ENCODE data around the gene NEK2.

Gene NEK2

GRCh38 chr1:211660718-211661222 is 14.7 kb downstream of the NEK2 start:
- Histone ChIP-seq H3K27me3 (ENCODE audit: control insufficient read depth, insufficient read depth, low read length) (no peaks in the 10 kb centered on the region), H3K9ac (ENCODE audit: low read length) (no peak overlapping the region), H3K4me1 (ENCODE audit: control insufficient read depth, insufficient read depth, low read length) (peaks cover 4% of the 10 kb centered on the region), H3K36me3 (ENCODE audit: control insufficient read depth, insufficient read depth, low read length) (no peaks in the 10 kb centered on the region), H3K4me3 (ENCODE audit: low read length) (no peak overlapping the region), H3K9me3 (ENCODE audit: control insufficient read depth, low read length) (no peaks in the 10 kb centered on the region)

- H3K9ac ChIP-seq (ENCODE audit: low read length): no peak overlapping the region
- no peak overlapping the region for H3K4me3 ChIP-seq (ENCODE audit: low read length)
- peaks cover 9% of the 10 kb centered on the region for H3K4me1 ChIP-seq (ENCODE audit: control insufficient read depth, insufficient read depth, low read length)
- H3K36me3 ChIP-seq (ENCODE audit: control insufficient read depth, insufficient read depth, low read length): no peaks in the 10 kb centered on the region
- H3K27me3 ChIP-seq (ENCODE audit: control insufficient read depth, insufficient read depth, low read length): no peaks in the 10 kb centered on the region
- no peaks in the 10 kb centered on the region for H3K9me3 ChIP-seq (ENCODE audit: control insufficient read depth, low read length)
These were observed 18.7 kb downstream of the NEK2 start for GRCh38 chr1:211656728-211657127.

- peaks cover 9% of the 10 kb centered on the region for H3K4me1 ChIP-seq (ENCODE audit: control insufficient read depth, insufficient read depth, low read length)
- H3K27me3 ChIP-seq (ENCODE audit: control insufficient read depth, insufficient read depth, low read length): no peaks in the 10 kb centered on the region
- no peaks in the 10 kb centered on the region for H3K36me3 ChIP-seq (ENCODE audit: control insufficient read depth, insufficient read depth, low read length)
- H3K9ac ChIP-seq (ENCODE audit: low read length): no peak overlapping the region
- H3K4me3 ChIP-seq (ENCODE audit: low read length): no peak overlapping the region
- H3K9me3 ChIP-seq (ENCODE audit: control insufficient read depth, low read length): no peaks in the 10 kb centered on the region
These were observed 20.3 kb downstream of the NEK2 start for GRCh38 chr1:211654838-211655787.

GRCh38 chr1:211653959-211654496 is 21.4 kb downstream of the NEK2 start:
- Histone ChIP-seq H3K4me1 (ENCODE audit: control insufficient read depth, insufficient read depth, low read length) (peaks cover 15% of the 10 kb centered on the region), H3K9ac (ENCODE audit: low read length) (no peak overlapping the region), H3K4me3 (ENCODE audit: low read length) (no peak overlapping the region), H3K27me3 (ENCODE audit: control insufficient read depth, insufficient read depth, low read length) (no peaks in the 10 kb centered on the region), H3K36me3 (ENCODE audit: control insufficient read depth, insufficient read depth, low read length) (no peaks in the 10 kb centered on the region), H3K9me3 (ENCODE audit: control insufficient read depth, low read length) (no peaks in the 10 kb centered on the region)

- Histone ChIP-seq H3K4me1 (ENCODE audit: control insufficient read depth, insufficient read depth, low read length) (peaks cover 22% of the 10 kb centered on the region), H3K27me3 (ENCODE audit: control insufficient read depth, insufficient read depth, low read length) (no peaks in the 10 kb centered on the region), H3K9me3 (ENCODE audit: control insufficient read depth, low read length) (no peaks in the 10 kb centered on the region), H3K9ac (ENCODE audit: low read length) (no peak overlapping the region), H3K4me3 (ENCODE audit: low read length) (no peak overlapping the region), H3K36me3 (ENCODE audit: control insufficient read depth, insufficient read depth, low read length) (no peaks in the 10 kb centered on the region)
These were observed 22.1 kb downstream of the NEK2 start for GRCh38 chr1:211653293-211653692.

GRCh38 chr1:211652371-211652770 is 23.1 kb downstream of the NEK2 start:
- Histone ChIP-seq H3K27me3 (ENCODE audit: control insufficient read depth, insufficient read depth, low read length) (no peaks in the 10 kb centered on the region), H3K36me3 (ENCODE audit: control insufficient read depth, insufficient read depth, low read length) (no peaks in the 10 kb centered on the region), H3K9me3 (ENCODE audit: control insufficient read depth, low read length) (no peaks in the 10 kb centered on the region), H3K9ac (ENCODE audit: low read length) (no peak overlapping the region), H3K4me1 (ENCODE audit: control insufficient read depth, insufficient read depth, low read length) (peaks cover 30% of the 10 kb centered on the region), H3K4me3 (ENCODE audit: low read length) (no peak overlapping the region)

GRCh38 chr1:211650904-211651303 is 24.5 kb downstream of the NEK2 start:
- no peaks in the 10 kb centered on the region for H3K9me3 ChIP-seq (ENCODE audit: control insufficient read depth, low read length)
- H3K9ac ChIP-seq (ENCODE audit: low read length): no peak overlapping the region
- no peak overlapping the region for H3K4me3 ChIP-seq (ENCODE audit: low read length)
- H3K4me1 ChIP-seq (ENCODE audit: control insufficient read depth, insufficient read depth, low read length): peaks cover 30% of the 10 kb centered on the region
- H3K27me3 ChIP-seq (ENCODE audit: control insufficient read depth, insufficient read depth, low read length): no peaks in the 10 kb centered on the region
- no peaks in the 10 kb centered on the region for H3K36me3 ChIP-seq (ENCODE audit: control insufficient read depth, insufficient read depth, low read length)

GRCh38 chr1:211648980-211649934 is 26.2 kb downstream of the NEK2 start:
- no peaks in the 10 kb centered on the region for H3K36me3 ChIP-seq (ENCODE audit: control insufficient read depth, insufficient read depth, low read length)
- H3K27me3 ChIP-seq (ENCODE audit: control insufficient read depth, insufficient read depth, low read length): no peaks in the 10 kb centered on the region
- no peak overlapping the region for H3K4me3 ChIP-seq (ENCODE audit: low read length)
- no peak overlapping the region for H3K9ac ChIP-seq (ENCODE audit: low read length)
- H3K9me3 ChIP-seq (ENCODE audit: control insufficient read depth, low read length): no peaks in the 10 kb centered on the region
- H3K4me1 ChIP-seq (ENCODE audit: control insufficient read depth, insufficient read depth, low read length): peaks cover 20% of the 10 kb centered on the region

- no peaks in the 10 kb centered on the region for H3K9me3 ChIP-seq (ENCODE audit: control insufficient read depth, low read length)
- no peak overlapping the region for H3K9ac ChIP-seq (ENCODE audit: low read length)
- no peak overlapping the region for H3K4me3 ChIP-seq (ENCODE audit: low read length)
- peaks cover 29% of the 10 kb centered on the region for H3K4me1 ChIP-seq (ENCODE audit: control insufficient read depth, insufficient read depth, low read length)
- no peaks in the 10 kb centered on the region for H3K36me3 ChIP-seq (ENCODE audit: control insufficient read depth, insufficient read depth, low read length)
- no peaks in the 10 kb centered on the region for H3K27me3 ChIP-seq (ENCODE audit: control insufficient read depth, insufficient read depth, low read length)
These were observed 27.1 kb downstream of the NEK2 start for GRCh38 chr1:211648336-211648735.

- Histone ChIP-seq H3K27me3 (ENCODE audit: control insufficient read depth, insufficient read depth, low read length) (no peaks in the 10 kb centered on the region), H3K9ac (ENCODE audit: low read length) (no peak overlapping the region), H3K9me3 (ENCODE audit: control insufficient read depth, low read length) (no peaks in the 10 kb centered on the region)
These were observed 27.7 kb downstream of the NEK2 start for GRCh38 chr1:211647711-211648121.

GRCh38 chr1:211646566-211646965 is 28.9 kb downstream of the NEK2 start:
- H3K9me3 ChIP-seq (ENCODE audit: control insufficient read depth, low read length): no peaks in the 10 kb centered on the region
- H3K4me3 ChIP-seq (ENCODE audit: low read length): no peak overlapping the region
- no peak overlapping the region for H3K9ac ChIP-seq (ENCODE audit: low read length)
- peaks cover 35% of the 10 kb centered on the region for H3K4me1 ChIP-seq (ENCODE audit: control insufficient read depth, insufficient read depth, low read length)
- no peaks in the 10 kb centered on the region for H3K27me3 ChIP-seq (ENCODE audit: control insufficient read depth, insufficient read depth, low read length)
- H3K36me3 ChIP-seq (ENCODE audit: control insufficient read depth, insufficient read depth, low read length): no peaks in the 10 kb centered on the region

More at GRCh38 chr1:211647711-211648121, 27.7 kb downstream of the NEK2 start:
- Histone ChIP-seq H3K4me1 (ENCODE audit: control insufficient read depth, insufficient read depth, low read length) (peaks cover 35% of the 10 kb centered on the region), H3K4me3 (ENCODE audit: low read length) (no peak overlapping the region), H3K36me3 (ENCODE audit: control insufficient read depth, insufficient read depth, low read length) (no peaks in the 10 kb centered on the region)
